SIG-M5 treated with dmso at 0.1 percent for 504 hours (cell line): Measurements from ENCODE around the gene COMMD1.
A peak's percentile ranks its signal among the peaks of the same experiment; 100 is the strongest.
"Not testable (repeated sequence)": the region's sequence is repeated elsewhere in the genome, so short reads cannot be mapped to it uniquely, and the experiment has no call there.

Experiments
- DNase-seq: peaks from one replicate; lab custom pipeline; 2025; ENCODE audit not compliant: unreplicated experiment; lab: John Stamatoyannopoulos, UW

COMMD1 gene

DNA sequence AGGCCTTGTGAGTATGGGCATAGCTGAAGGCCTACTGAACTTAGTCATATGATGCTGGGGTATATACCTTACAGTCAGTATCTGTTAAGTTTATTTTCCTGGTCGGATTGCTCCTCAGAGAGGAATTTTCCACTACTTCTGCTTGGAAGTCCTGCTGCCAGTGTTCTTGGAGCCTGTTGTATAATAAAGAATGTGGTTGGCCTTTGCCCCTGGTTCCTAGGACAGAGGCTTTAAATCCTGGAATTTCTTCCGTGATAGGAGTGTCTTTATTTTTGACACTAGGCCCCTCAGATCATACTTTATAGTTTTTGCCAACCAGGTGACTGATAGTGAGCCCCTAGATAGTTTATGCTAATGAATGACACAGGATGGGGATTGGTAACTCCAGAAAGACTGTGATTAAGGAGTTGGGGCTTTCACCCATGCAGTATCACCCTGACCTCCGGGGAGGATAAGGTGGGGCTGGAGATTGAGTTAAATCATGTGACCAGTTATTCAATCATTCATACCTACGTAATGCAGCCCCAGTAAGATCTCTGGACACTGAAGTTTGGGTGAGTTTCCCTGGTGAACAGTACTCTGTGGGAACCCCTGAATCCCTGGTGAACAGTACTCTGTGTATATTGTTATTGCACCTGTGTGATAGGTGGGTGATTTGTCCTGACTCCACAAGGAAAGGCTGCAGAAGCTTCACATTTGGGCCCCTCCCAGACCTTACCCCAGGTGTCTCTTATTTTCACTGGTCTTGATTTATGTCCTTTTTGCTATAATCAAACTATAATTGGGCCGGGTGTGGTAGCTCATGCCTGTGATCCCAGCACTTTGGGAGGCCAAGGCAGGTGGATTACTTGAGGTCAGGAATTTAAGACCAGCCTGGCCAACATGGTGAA lies 56.9 kb downstream of the COMMD1 start:
- no peak for DNase-seq

DNA sequence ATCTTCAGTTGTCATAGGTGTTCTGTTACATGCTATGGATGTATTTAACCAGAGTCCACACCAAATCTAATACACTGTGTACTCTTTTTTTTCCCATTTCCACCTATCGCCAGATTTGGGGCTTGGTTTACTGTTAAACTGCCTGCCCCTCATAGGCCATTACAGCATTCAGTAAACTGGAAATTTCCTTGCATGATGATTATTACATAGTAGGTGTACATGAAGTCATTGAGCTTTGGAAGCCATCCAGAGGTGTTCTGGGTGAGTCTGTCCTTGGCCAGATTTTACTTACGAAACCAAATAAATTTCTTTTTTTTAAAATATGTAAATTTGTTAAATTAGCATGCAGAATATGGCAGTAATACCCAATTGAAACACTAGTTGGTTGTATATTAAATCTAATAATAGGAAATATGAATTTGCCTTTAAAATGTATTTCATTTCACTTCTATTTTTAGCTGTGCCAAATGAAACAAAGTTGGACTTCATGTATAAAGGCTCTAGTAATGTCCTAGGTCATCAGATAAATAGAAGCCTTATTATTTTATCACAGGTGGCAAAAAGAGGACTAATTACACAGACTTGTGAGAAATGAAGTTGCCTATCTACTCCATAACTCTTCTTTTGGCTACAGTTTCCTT lies 60.7 kb downstream of the COMMD1 start:
- DNase-seq = no peak

DNA sequence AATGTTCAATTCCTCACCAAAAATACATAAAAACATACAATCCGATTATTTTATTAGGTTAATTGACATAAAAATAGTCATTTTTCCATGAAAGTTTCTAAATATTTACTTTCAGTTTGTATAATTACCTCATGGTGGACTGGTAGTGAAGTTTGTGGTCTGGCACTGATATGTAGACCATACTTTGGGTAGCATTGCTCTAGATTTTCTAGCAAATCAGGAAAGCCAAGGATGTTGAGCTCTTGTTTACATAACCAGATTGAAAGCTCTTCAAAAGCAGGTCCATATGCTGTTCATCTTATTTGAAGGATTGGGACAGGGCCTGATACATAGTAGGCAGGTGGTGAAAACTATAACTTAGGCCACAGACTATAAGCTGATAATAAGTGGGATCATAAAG lies 61.8 kb downstream of the COMMD1 start:
- DNase-seq = no peak

DNA sequence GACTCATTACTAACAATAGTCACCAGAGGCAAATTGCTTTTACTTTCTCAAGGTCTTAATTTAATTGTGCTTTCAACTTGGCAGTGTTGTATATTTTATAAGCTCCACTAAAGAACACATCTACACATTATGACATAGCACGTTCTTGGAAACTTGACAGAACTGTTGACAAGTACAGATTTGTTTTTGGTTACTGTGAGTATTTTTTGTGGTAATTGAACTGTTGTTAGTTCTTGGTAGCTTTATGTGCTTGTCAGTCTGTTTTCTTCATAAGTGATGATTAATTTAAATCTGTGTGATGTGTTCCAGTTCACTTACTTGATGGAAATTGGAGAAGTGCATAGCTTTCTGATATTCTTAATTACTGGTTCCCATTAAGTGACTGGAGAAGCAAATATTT lies 63.9 kb downstream of the COMMD1 start:
- no peak for DNase-seq

DNA sequence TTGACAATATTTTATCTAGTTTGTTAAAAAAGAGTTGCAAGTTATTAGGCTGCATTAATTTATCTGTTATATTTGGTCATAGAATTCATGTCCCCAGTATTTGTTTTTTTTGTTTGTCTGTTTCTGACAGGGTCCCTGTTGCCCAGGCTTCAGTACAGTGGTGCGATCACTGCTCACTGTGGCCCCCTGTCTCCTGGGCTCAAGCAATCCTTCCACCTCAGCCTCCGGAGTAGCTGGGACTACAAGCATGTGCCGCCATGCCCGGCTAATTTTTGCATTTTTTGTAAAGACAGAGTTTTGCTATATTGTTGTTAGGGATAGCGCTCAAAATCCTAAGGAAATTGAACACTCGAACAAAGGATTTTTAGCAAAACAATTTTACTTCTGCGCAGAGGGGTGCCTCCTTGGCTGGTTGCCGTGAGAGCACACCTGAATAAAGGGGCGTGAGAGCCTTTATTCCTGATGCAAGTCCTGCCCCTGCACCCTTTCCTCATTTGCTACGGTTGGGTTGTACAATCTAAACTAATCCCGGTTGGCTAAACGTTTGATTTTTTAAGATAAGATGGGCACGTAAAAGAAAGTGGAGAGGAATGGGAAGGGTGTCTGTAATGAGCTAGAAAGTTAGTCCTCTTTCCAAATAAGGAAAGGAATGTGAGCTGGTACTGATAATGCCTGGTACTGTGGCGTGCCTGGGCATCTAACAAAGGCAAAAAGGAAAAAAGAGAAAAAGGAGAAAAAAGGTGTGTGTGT lies 65.5 kb downstream of the COMMD1 start:
- no peak for DNase-seq

DNA sequence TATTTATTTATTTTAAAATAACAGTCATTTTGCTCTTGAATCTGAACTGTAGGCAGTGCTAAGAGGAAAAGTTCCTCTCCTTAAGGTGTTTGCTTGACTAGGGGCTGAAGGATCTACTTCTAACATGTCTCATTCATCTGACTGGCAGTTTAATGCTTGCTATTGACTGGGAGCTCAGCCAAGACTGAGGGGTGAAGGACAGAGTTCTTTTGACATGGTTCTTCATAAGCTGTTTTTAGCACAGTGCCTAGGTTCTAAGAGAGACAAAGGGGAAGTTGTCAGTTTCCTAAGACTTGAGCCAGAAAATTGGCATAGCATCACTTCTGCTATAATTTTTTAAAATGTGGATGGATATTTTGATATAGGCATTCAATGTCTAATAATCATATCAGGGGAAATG lies 73.0 kb downstream of the COMMD1 start:
- peak; percentile 98 for DNase-seq

DNA sequence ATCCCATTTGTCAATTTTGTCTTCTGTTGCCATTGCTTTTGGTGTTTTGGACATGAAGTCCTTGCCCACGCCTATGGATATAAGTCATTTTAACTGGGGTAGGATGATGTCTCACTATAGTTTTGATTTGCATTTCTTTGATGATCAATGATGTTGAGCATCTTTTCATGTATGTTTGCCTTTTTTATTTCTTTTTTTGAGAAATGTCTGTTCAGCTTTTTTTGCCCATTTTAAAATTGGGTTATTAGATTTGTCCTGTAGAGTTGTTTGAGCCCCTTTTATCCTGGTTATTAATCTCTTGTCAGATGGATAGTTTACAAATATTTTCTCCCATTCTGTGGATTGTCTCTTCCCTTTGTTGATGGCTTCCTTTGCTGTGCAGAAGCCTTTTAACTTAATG lies 75.3 kb downstream of the COMMD1 start:
- no peak for DNase-seq

DNA sequence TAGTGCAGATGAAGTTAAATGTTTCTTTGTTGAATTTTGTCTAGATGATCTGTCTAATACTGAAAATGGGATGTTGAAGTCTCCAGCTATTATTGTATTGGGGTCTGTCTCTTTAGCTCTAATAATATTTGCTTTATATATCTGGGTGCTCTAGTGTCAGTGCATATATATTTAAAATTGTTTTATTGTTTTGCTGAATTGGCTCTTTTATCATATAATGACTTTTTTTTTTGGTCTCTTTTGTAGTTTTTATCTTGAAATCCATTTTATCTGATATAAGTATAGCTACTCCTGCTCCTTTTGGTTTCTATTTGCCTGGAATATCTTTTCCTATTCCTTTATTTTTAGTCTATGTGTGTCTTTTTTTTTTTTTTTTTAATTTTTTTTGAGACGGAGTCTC lies 79.2 kb downstream of the COMMD1 start:
- no peak for DNase-seq

DNA sequence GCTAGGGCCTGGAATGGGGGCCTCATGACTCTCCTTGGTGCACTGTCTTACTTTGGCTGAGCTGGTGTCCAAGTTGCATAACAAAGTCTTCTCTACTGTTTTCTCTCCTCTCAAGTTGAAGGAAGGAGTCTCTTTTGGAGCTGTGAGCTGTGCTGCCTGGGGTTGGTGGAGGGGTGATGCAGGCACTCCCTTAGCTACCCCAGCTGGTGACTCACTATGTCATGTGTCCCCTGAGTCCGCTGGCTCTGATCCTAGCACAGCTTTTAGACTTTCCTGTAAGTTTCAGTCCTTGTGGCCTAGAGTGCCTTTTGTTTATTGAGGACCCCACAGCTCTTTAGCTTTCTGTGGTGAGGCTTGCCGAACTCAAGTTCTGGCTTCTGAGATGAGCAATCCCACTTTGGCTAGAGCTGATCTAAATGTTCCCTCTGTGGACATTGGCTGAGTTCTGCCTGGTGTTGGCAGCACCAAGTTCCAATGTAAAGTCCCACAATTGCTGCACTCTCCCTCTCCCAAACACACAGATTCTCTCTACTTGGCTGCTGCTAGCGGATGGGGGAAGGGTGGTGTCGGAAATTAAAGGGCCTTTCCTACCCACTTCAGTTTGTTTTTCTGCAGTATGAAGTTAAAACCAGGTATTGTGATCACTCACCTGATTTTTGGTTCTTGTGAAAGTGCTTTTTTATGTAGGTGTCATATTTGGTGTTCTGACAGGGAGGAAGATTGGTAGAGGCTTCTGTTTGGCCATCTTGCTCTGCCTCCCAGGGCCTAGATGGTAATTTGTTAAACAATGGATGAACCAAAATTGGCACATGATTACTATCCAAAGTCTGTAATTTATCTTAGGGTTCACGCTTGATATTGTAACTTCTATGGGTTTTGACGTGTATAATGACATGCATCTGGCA lies 83.2 kb downstream of the COMMD1 start:
- peak; percentile 67 for DNase-seq

DNA sequence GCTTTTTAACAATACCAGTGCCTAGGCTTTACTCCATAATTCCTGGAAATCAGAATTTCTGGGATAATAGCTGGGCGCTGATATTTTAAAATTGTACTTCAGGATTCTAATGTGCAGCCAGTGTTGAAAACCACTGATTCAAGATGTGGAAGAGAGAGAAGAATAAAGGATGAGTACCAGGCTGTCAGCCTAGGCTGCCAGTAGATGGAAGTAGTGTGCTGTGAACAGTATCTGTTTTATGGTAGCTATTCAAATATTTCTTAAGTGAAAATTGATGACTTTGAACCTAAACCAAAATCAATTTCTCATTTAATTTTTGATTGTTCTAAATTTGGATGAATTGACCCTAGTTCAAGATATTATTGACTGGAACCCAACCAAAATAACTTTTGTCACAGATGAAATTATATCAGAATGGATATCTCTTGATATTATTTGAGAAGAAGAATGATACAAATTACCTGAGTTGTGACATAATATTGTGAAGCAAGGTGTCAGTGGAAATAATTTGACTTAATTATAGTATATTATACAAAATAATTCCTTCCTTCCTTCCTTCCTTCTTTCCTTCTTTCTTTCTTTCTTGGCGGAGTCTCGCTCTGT lies 88.0 kb downstream of the COMMD1 start:
- peak; percentile 79 for DNase-seq

DNA sequence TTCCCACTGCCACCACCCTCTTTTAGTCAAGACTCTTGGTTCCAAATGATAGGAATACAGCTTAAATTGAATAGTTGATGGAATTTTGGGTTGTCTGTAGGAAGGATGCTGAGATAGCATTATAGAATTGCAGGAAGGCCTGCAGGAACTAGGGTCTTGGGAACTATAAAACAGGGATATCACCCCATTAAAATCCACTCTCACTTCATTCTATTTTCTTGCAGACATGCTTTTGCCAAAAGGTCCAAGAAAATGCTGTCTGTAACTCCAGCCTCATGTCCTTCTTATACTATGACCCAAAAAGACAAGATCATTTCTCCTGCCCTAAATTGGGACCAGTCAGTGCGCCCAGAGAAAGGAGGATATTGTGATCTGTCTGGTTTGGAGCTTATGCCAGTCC lies 89.1 kb downstream of the COMMD1 start:
- no peak for DNase-seq

DNA sequence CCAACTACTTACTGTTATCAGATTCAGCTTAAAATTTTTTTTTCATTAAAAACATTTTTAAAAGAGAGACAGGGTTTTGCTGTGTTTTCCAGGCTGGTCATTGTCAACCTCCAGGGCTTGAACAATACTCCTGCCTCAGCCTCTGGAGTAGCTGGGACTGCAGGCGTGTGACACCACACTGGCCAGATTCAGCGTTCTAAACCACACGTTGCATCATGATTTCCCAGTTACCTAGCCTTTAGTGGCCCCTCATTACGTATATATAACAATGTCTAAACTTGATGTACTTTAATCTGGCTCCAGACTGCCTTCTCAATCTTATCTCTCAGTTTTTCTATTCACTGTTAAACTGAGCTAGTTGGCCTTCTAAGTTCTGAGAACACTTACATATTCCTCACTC lies 89.6 kb downstream of the COMMD1 start:
- DNase-seq = no peak

DNA sequence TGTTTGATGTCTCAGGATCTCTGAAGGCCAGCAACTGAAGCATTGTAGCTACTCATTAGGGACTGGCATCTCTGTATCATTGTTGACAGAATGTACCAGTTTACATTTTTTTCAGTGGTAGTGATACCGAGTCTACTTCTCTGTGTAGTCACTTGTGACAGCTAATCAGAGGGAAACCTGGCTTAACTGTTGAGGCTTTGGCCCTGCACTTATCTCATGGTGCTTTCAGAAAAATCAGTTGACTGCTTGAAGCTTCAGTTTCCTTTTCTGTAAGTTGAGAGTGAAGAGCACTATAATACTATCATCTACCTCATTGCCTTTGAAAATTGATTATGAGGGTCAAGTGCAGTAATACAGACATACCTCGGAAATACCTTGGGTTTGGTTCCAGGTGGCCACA lies 90.0 kb downstream of the COMMD1 start:
- no peak for DNase-seq

DNA sequence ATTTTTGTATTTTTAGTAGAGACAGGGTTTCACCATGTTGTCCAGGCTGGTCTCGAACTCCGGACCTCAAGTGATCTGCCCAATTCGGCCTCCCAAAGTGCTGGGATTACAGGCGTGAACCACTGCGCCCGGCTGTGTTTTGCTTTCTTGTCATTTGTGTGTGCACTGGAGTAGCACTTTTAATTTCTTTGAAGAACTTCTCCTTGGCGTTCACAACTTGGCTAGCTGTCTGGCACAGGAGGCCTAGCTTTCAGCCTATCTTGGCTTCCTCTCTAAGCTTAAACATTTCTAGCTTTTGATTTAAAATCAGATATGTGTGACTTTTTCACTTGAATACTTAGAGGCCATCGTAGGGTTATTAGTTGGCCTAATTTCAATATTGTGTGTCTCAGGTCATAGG lies 93.0 kb downstream of the COMMD1 start:
- DNase-seq = no peak

DNA sequence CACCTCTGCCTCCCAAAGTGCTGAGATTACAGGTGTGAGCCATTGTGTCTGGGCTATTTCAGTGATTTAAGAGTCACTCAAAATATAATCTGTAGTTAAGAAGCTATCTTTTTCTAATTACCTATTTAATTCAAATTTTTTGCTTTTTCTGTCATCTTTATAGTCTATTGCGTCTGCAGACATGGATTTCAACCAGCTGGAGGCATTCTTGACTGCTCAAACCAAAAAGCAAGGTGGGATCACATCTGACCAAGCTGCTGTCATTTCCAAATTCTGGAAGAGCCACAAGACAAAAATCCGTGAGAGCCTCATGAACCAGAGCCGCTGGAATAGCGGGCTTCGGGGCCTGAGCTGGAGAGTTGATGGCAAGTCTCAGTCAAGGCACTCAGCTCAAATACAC lies 95.1 kb downstream of the COMMD1 start:
- DNase-seq = no peak

DNA sequence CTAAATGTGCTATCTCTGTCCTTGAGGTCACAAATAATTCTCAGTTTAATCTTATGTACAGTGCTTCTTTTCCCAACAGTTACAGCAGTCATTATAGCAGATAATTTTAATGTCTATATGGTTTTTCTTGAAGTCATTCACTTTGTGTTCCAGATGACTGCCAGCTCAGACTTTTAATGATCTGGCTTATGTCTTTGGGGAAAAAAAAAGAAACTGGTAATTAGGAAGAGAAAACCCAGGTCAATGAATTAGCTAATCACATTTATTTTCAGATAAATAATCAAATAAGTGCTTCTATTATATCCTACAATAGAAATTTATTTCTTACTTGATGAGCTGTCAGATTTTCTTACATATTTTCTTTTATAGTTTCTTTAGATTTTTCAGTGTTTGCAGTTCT lies 96.0 kb downstream of the COMMD1 start:
- DNase-seq = no peak

DNA sequence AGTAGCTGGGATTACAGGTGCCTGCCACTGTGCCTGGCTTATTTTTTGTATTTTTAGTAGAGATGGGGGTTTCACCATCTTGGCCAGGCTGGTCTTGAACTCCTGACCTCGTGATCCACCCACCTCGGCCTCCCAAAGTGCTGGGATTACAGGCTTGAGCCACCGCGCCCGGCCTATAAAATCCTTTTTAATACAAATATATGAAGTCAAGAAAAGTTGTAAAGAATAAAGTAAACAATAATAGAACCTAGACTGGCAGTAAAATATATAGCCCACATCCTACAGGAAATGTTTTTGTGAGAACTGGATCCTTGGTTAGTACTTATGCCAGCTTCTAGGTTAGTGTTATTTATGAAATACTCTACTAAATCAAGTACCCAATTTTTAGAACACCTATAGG lies 99.0 kb downstream of the COMMD1 start:
- DNase-seq = not testable (repeated sequence)

DNA sequence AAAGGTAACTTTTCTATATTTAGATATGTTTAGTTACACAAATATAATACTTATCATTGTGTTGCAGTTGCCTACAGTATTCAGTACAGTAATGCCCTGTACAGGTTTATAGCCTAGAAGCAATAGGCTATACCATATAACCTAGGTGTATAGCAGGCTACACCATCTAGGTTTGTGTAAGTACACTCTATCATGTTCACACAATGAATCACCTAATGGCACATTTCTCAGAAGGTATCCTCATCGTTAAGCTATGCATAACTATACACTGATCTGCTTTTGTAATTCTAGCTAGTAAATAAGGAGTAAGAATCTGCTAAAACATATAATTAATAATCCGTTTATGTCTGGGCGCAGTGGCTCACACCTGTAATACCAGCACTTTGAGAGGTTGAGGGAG lies 102.1 kb downstream of the COMMD1 start:
- no peak for DNase-seq

DNA sequence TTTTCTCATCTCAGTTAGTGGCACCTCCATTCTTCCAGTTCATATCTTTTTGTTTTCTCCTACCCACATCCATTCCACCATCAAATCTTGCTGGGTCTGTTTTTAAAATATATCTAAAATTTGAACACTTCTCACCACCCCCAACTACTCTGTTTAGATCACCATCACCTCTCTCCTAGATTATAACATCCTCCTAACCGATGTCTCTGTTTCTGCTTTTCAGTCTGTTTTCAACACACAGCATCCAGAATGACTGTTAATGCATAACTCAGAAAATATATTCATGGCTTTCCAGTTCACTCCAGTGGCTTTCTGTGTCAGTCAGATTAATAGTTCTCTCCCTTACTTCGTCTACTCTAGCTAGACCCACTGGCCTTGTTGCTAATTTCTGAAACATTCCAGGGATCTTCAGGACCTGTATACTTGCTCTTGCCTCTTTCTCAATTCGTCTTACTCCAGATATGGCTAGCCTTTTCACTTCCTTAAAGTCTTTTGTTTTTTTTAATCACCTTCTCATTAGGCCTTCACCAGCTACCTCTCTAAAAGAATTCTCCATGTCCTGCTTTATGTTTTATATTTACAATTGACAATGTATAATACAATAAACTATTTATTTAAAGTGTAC lies 105.3 kb downstream of the COMMD1 start:
- DNase-seq = peak; percentile 35

DNA sequence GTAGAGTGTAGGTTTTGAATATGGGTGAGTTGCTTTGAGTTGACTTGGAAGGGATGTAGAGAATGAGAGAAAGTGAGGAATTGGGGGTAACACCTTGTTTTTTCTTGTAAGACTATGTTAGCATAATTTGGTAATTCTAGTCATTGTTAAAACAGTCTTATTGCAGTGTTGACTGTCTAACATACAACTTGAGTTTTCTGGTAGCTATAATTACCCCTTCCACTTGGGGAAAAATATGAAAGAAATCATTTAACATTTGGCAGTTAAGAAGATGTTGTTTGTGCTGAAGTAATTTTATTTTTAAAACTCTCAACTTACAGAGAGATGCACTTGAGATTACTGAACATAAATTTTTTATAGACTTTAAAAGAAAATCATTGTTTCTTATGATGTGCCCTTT lies 108.2 kb downstream of the COMMD1 start:
- no peak for DNase-seq
